Measurements from ENCODE around the gene ABHD17A. TPM values are rescaled to one million over a fixed set of nuclear protein-coding genes. Genes with fewer than 3 reads are reported as not detected.

The ABHD17A gene
- polyA plus RNA-seq, 3 donors: 69.8 to 96.1 (median 79.0) TPM

DNA sequence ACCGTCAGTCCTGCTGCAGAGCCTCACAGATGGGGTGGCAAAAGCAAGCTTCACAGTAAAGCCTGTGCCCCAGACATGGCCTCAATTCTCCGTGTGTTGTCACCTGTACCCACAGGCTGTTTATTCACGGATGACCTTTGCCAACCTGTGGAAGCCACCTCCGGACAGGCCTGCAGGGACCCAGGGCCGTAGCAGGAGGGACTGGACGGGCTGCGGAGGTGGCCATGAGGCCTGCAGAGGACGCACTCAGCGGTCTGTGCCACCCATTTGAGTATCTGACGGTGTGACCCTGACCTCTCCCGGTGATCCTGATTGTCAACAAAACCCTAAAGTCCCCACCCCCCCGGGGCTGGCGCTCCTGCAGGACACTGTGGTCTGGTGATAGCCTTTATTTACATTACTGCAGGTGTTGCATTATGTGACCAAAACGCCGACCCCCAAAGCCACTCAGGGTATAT is 14.1 kb downstream of the ABHD17A start:
- Mint-ChIP-seq H3K27me3 (ENCODE audit: low read depth in 3 of 3) (no peaks in the 10 kb centered on the region), H3K4me3 (no peak overlapping the region), H3K36me3 (peaks cover 7 to 24% of the 10 kb centered on the region in 2 donors), H3K27ac (peak overlapping the region in 1 of 7 donors; percentile 68), H3K9me3 (no peaks in the 10 kb centered on the region), H3K4me1 (peaks cover 19% of the 10 kb centered on the region)
- H3K4me1 ChIP-seq (ENCODE audit: control insufficient read depth in 1 of 2, insufficient read depth in 2 of 2, low read length in 2 of 2): peaks cover 21 to 25% of the 10 kb centered on the region in 2 donors
- no peaks in the 10 kb centered on the region for H3K27me3 ChIP-seq (ENCODE audit: control insufficient read depth in 2 of 2, insufficient read depth in 2 of 2, low read length in 2 of 2)
- no peak overlapping the region for H3K4me2 ChIP-seq (replicated peaks; ENCODE audit: extremely low read depth, low read length, poor library complexity, severe bottlenecking)
- WGBS (ENCODE audit: insufficient coverage): 96% methylated on average over 13 of the region's 15 CpGs
- peaks cover 66% of the 10 kb centered on the region for H3K79me2 ChIP-seq (ENCODE audit: insufficient read depth, low read length)
- peaks cover 52% of the 10 kb centered on the region for H4K20me1 ChIP-seq (ENCODE audit: insufficient read depth, low read length)
- no peak for DNase-seq
- TF ChIP-seq, protein P1, sequence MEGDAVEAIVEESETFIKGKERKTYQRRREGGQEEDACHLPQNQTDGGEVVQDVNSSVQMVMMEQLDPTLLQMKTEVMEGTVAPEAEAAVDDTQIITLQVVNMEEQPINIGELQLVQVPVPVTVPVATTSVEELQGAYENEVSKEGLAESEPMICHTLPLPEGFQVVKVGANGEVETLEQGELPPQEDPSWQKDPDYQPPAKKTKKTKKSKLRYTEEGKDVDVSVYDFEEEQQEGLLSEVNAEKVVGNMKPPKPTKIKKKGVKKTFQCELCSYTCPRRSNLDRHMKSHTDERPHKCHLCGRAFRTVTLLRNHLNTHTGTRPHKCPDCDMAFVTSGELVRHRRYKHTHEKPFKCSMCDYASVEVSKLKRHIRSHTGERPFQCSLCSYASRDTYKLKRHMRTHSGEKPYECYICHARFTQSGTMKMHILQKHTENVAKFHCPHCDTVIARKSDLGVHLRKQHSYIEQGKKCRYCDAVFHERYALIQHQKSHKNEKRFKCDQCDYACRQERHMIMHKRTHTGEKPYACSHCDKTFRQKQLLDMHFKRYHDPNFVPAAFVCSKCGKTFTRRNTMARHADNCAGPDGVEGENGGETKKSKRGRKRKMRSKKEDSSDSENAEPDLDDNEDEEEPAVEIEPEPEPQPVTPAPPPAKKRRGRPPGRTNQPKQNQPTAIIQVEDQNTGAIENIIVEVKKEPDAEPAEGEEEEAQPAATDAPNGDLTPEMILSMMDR (IDR thresholded peaks at IDR 0.05): no peak
- no peak overlapping the region for H3K27ac ChIP-seq (ENCODE audit: low read depth in 1 of 2, low read length in 2 of 2)
- intact Hi-C loops (cut with micrococcal nuclease): no loop called here
- H3K4me3 ChIP-seq (replicated peaks in 1 of 3; ENCODE audit: low read depth in 2 of 3, low read length in 3 of 3): no peak overlapping the region
- H3K9ac ChIP-seq (ENCODE audit: insufficient read depth, low read length, poor library complexity, severe bottlenecking): no peak overlapping the region
- H3K36me3 ChIP-seq (replicated peaks in 1 of 2; ENCODE audit: control insufficient read depth in 1 of 2, insufficient read depth in 2 of 2, low read length in 2 of 2): peaks cover 14 to 27% of the 10 kb centered on the region in 2 donors
- H3K9me3 ChIP-seq (replicated peaks in 1 of 2; ENCODE audit: control insufficient read depth in 1 of 2, insufficient read depth in 1 of 2, low read length in 2 of 2): no peaks in the 10 kb centered on the region
- H2AFZ ChIP-seq (ENCODE audit: insufficient read depth, low read depth, low read length, poor library complexity, severe bottlenecking): no peak overlapping the region

DNA sequence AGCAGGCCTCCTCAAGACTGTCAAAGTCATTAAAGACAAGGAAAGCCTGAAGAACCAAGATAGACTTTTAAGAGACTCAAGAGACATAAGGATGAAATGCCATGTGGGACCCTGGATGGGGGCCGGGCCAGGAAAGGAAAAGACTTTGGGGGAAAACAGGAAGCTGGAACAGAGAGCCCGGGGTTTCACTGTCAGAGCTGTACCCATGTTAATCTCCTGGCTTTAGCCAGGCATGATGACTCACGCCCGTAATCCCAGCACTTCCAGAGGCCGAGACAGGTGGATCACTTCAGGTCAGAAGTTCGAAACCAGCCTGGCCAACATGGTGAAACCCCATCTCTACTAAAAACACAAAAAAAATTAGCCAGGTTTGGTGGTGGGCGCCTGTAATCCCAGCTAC is 16.3 kb downstream of the ABHD17A start:
- Histone ChIP-seq H3K36me3 (replicated peaks in 1 of 2; ENCODE audit: control insufficient read depth in 1 of 2, insufficient read depth in 2 of 2, low read length in 2 of 2) (peaks cover 14 to 27% of the 10 kb centered on the region in 2 donors), H3K9me3 (replicated peaks in 1 of 2; ENCODE audit: control insufficient read depth in 1 of 2, insufficient read depth in 1 of 2, low read length in 2 of 2) (no peaks in the 10 kb centered on the region), H3K4me3 (replicated peaks in 1 of 3; ENCODE audit: low read depth in 2 of 3, low read length in 3 of 3) (no peak overlapping the region), H3K27me3 (ENCODE audit: control insufficient read depth in 2 of 2, insufficient read depth in 2 of 2, low read length in 2 of 2) (no peaks in the 10 kb centered on the region), H3K4me1 (ENCODE audit: control insufficient read depth in 1 of 2, insufficient read depth in 2 of 2, low read length in 2 of 2) (peaks cover 17 to 18% of the 10 kb centered on the region in 2 donors), H3K4me2 (replicated peaks; ENCODE audit: extremely low read depth, low read length, poor library complexity, severe bottlenecking) (no peak overlapping the region), H4K20me1 (ENCODE audit: insufficient read depth, low read length) (peaks cover 34% of the 10 kb centered on the region), H2AFZ (ENCODE audit: insufficient read depth, low read depth, low read length, poor library complexity, severe bottlenecking) (no peak overlapping the region), H3K9ac (ENCODE audit: insufficient read depth, low read length, poor library complexity, severe bottlenecking) (no peak overlapping the region), H3K79me2 (ENCODE audit: insufficient read depth, low read length) (peaks cover 54% of the 10 kb centered on the region), H3K27ac (ENCODE audit: low read depth in 1 of 2, low read length in 2 of 2) (no peak overlapping the region)
- 88% methylated on average over 5 of the region's 7 CpGs for WGBS (ENCODE audit: insufficient coverage)
- Mint-ChIP-seq H3K4me3 (no peak overlapping the region), H3K36me3 (peaks cover 5 to 24% of the 10 kb centered on the region in 2 donors), H3K4me1 (peaks cover 13% of the 10 kb centered on the region), H3K9me3 (no peaks in the 10 kb centered on the region), H3K27me3 (ENCODE audit: low read depth in 3 of 3) (no peaks in the 10 kb centered on the region), H3K27ac (no peak overlapping the region)
- TF ChIP-seq, protein P1 (IDR thresholded peaks at IDR 0.05): no peak
- no peak for DNase-seq
- intact Hi-C loops (cut with micrococcal nuclease): no loop called here

Data from CD14-positive monocyte (primary cell).